HepG2 (cell line): Measurements from ENCODE around the gene CABLES1. TPM values are rescaled to one million over a fixed set of nuclear protein-coding genes. Genes with fewer than 3 reads are reported as not detected.

ENCODE experiments used
- ATAC-seq: fragments of 200-7000 bp; cut with Tn5 transposase; 3 replicates; pipeline ENCODE4 v1.9.1; 2020; ENCODE audit warnings: mild to moderate bottlenecking, moderate library complexity
- BruUV-seq: library from RNA; stranded (reverse); fragments of 400-500 nt; replicated peaks from 2 replicates; lab custom pipeline; 2021; lab: Mats Ljungman, UMichigan
- CTCF ChIA-PET: fragments of 300-600 bp; formaldehyde crosslinking; extraction: SDS; loops from one replicate; lab custom pipeline; 2021; ENCODE audit warnings: low total read pairs, inconsistent platforms, low intra/inter-chr PET ratio; lab: Yijun Ruan, JAX
- POLR2A ChIA-PET: fragments of 350-600 bp; sonication (Branson Sonifier 250); formaldehyde crosslinking; loops from one replicate; lab custom pipeline; 2020; ENCODE audit warnings: antibody characterized with exemption, inconsistent platforms; lab: Yijun Ruan, JAX
- DNase-seq: peaks from one replicate; pipeline ENCODE4 v3.0.0-alpha.2; 2015; ENCODE audit warnings: low spot score
- FAIRE-seq: peaks from 3 replicates; lab custom pipeline; 2011; peaks lifted over from hg19 to GRCh38; lab: Jason Lieb, UNC
- H2AFZ ChIP-seq: one replicate; pipeline ENCODE4 v1.6.1; 2011; ENCODE audit warnings: low read length, inconsistent platforms
- H3K27ac ChIP-seq: fragments of 300-600 bp; 3 replicates; pipeline ENCODE4 v1.8.0; 2011; ENCODE audit warnings: mixed run types, mild to moderate bottlenecking, mixed read lengths, low read length, inconsistent platforms; ENCODE audit not compliant: insufficient read depth; ENCODE audit errors: extremely low read length
- H3K27me3 ChIP-seq, 2 experiments: fragments of 200-600 bp in 1 of 2; 2 replicates in 1 of 2; 3 replicates in 1 of 2; pipeline versions ENCODE4 v1.6.0 to v1.8.0; 2011; ENCODE audit warnings: low read length in 2 of 2, mild to moderate bottlenecking in 2 of 2, moderate library complexity in 2 of 2, inconsistent platforms in 1 of 2; ENCODE audit not compliant: insufficient read depth in 2 of 2, control insufficient read depth in 1 of 2
- H3K36me3 ChIP-seq, 2 experiments: fragments of 200-600 bp in 1 of 2; replicated peaks in 1 of 2; 2 replicates in 1 of 2; 3 replicates in 1 of 2; pipeline versions ENCODE4 v1.5.1 to v1.8.0; 2011; ENCODE audit warnings: low read length in 2 of 2, inconsistent platforms in 1 of 2; ENCODE audit not compliant: insufficient read depth in 2 of 2, control insufficient read depth in 1 of 2
- H3K4me1 ChIP-seq: 2 replicates; pipeline ENCODE4 v1.5.1; 2012; ENCODE audit warnings: low read length, inconsistent platforms; ENCODE audit not compliant: insufficient read depth
- H3K4me2 ChIP-seq: 2 replicates; pipeline ENCODE4 v1.6.0; 2011; ENCODE audit warnings: low read depth, low read length, inconsistent platforms
- H3K4me3 ChIP-seq, 3 experiments: fragments of 200-600 bp in 1 of 3; sonication (generic), shearing (Covaris generic) in 1 of 3; replicated peaks in 1 of 3; 2 replicates each; pipeline ENCODE4 v1.5.1; 2011 to 2016; ENCODE audit warnings: low read length in 3 of 3, inconsistent platforms in 2 of 3, low read depth in 2 of 3, mild to moderate bottlenecking in 2 of 3, control low read depth in 1 of 3, mixed read lengths in 1 of 3; ENCODE audit not compliant: insufficient read depth in 1 of 3
- H3K79me2 ChIP-seq: one replicate; pipeline ENCODE4 v1.6.1; 2011; ENCODE audit warnings: low read length, inconsistent platforms; ENCODE audit not compliant: insufficient read depth
- H3K9ac ChIP-seq: 2 replicates; pipeline ENCODE4 v1.6.0; 2011; ENCODE audit warnings: mild to moderate bottlenecking, low read depth, low read length, inconsistent platforms; ENCODE audit not compliant: insufficient read depth
- H3K9me3 ChIP-seq: 2 replicates; pipeline ENCODE4 v1.5.1; 2012; ENCODE audit warnings: mild to moderate bottlenecking, low read length
- H4K20me1 ChIP-seq: 2 replicates; pipeline ENCODE4 v1.6.0; 2011; ENCODE audit warnings: inconsistent platforms, mild to moderate bottlenecking, low read length, moderate library complexity; ENCODE audit not compliant: insufficient read depth
- CEBPB ChIP-seq: IDR thresholded peaks from 2 replicates; pipeline ENCODE4 v1.6.1; 2011; ENCODE audit warnings: low read depth, low read length, improper control_type of control experiment, borderline replicate concordance
- ETV5 ChIP-seq: IDR thresholded peaks from 2 replicates; pipeline ENCODE4 v1.6.1; 2018; ENCODE audit warnings: missing biosample characterization, missing genetic modification reagents, inconsistent platforms, borderline replicate concordance
- HHEX ChIP-seq: IDR thresholded peaks from 2 replicates; pipeline ENCODE4 v1.6.1; 2016; ENCODE audit warnings: control low read depth
- HNF4G ChIP-seq, 2 experiments: sonication (generic) in 1 of 2; formaldehyde crosslinking in 1 of 2; IDR thresholded peaks; 2 replicates each; pipeline versions ENCODE4 v1.4.0 to v1.6.1; 2011 to 2020; ENCODE audit warnings: borderline replicate concordance in 2 of 2, low read depth in 2 of 2, mild to moderate bottlenecking in 2 of 2, low read length in 1 of 2, missing genetic modification reagents in 1 of 2, moderate library complexity in 1 of 2
- IKZF1 ChIP-seq: fragments of 450-650 bp; IDR thresholded peaks from 2 replicates; pipeline ENCODE4 v1.7.1; 2016
- TBL1XR1 ChIP-seq: fragments of 150-350 bp; IDR thresholded peaks from 2 replicates; pipeline ENCODE4 v1.6.1; 2014; ENCODE audit warnings: borderline replicate concordance, low read length; ENCODE audit not compliant: partially characterized antibody
- TEAD3 ChIP-seq: optimal IDR thresholded peaks from 2 replicates; pipeline ENCODE3; 2016; ENCODE audit warnings: borderline replicate concordance
- ZNF24 ChIP-seq: fragments of 450-650 bp; IDR thresholded peaks from 2 replicates; pipeline ENCODE4 v1.6.1; 2017; ENCODE audit warnings: antibody characterized with exemption, mild to moderate bottlenecking
- ZNF274 ChIP-seq: sonication (generic); formaldehyde crosslinking; IDR thresholded peaks from 2 replicates; pipeline ENCODE4 v1.5.1; 2020; ENCODE audit warnings: mild to moderate bottlenecking, missing genetic modification reagents
- WGBS: methylation state at CpG from one replicate; pipeline ENCODE4 v1.1.6; 2017; ENCODE audit warnings: low lambda C conversion rate; 5-methylcytosine and 5-hydroxymethylcytosine counted together
- in situ Hi-C: cut with HindIII; loops from 2 replicates; pipeline ENCODE4 v1.10.0; 2017; ENCODE audit warnings: low pct_unique_long_range_greater_than_20kb; ENCODE audit not compliant: extremely low pct_ligation_motif_present
- intact Hi-C: fragments of 100-400 bp; cut with micrococcal nuclease; formaldehyde crosslinking; loops from one replicate; pipeline ENCODE4 v1.10.0; 2022; ENCODE audit not compliant: unreplicated experiment
- polyA plus RNA-seq, 8 experiments: library from polyadenylated mRNA; depleted of rRNA in 3 of 8; stranded (reverse) in 7 of 8; unstranded in 1 of 8; fragments of >200 nt; fragmentation: Illumina TruSeq in 4 of 8; extraction: Trizol in 4 of 8; gene quantifications; 2 replicates each; pipeline versions ENCODE4 v1.2.1 to v1.2.3, GENCODE V29; 2011 to 2016; ENCODE audit warnings: low read depth in 4 of 8, missing spikeins in 1 of 8, mixed read lengths in 1 of 8; ENCODE audit not compliant: insufficient read depth in 1 of 8
- total RNA-seq, 5 experiments: library from RNA; depleted of rRNA; stranded (reverse); fragments of >200 nt; fragmentation: Illumina TruSeq; extraction: Trizol; gene quantifications; 2 replicates each; pipeline ENCODE4 v1.2.3, GENCODE V29; 2016; ENCODE audit warnings: low read depth in 1 of 5
- TF ChIP-seq, protein P1 (sequence below): sonication (generic); formaldehyde crosslinking; IDR thresholded peaks from 2 replicates; pipeline ENCODE4 v1.4.0; 2020; ENCODE audit warnings: mild to moderate bottlenecking, missing genetic modification reagents
- TF ChIP-seq, protein P2 (sequence below): sonication (generic); formaldehyde crosslinking; IDR thresholded peaks from 2 replicates; pipeline ENCODE4 v1.4.0; 2020; ENCODE audit warnings: missing genetic modification reagents

Gene CABLES1
- total and polyA plus RNA-seq, 2 of the 13 experiments (the other 11 are each of a cell fraction or from before 2014, with no cell fraction given), result 14.7 to 25.8 TPM

DNA sequence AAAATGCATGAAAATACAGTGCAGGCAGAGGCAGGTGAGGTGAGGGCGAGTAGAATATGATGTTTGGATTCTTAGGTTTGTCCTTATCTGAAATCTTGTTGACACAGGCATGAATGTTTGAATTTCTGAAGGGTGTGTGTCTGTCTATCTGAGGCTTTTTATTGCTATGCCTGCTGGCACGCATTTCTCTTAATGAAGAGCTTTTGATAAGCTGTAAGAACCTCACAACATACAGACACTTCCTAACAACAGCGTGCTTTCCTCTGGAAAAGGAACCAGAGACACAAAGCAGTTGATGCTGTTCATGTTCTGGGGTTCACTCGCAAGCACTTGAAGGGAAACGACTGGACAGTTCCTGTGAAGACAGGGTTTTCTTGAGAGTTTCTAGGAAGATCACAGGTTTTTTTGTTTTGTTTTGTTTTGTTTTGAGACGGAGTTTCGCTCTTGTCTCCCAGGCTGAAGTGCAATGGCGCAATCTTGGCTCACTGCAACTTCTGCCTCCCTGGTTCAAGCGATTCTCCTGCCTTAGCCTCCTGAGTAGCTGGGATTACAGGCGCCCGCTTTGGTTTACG is 33.3 kb upstream of the CABLES1 start (continued):
- TF ChIP-seq CEBPB (0 out of 2 replicates have a peak, but pooled peaks have one; percentile 7), HNF4G (IDR thresholded peaks at IDR 0.05; ENCODE audit: borderline replicate concordance, low read depth, low read length) (no peak), HNF4G (CRISPR knock-in tag; IDR thresholded peaks at IDR 0.05; ENCODE audit: borderline replicate concordance, low read depth) (no peak), IKZF1 (no peak), HHEX (no peak)
- TF ChIP-seq, protein P1, sequence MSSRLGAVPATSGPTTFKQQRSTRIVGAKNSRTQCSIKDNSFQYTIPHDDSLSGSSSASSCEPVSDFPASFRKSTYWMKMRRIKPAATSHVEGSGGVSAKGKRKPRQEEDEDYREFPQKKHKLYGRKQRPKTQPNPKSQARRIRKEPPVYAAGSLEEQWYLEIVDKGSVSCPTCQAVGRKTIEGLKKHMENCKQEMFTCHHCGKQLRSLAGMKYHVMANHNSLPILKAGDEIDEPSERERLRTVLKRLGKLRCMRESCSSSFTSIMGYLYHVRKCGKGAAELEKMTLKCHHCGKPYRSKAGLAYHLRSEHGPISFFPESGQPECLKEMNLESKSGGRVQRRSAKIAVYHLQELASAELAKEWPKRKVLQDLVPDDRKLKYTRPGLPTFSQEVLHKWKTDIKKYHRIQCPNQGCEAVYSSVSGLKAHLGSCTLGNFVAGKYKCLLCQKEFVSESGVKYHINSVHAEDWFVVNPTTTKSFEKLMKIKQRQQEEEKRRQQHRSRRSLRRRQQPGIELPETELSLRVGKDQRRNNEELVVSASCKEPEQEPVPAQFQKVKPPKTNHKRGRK (CRISPR knock-in tag), result no peak

DNA sequence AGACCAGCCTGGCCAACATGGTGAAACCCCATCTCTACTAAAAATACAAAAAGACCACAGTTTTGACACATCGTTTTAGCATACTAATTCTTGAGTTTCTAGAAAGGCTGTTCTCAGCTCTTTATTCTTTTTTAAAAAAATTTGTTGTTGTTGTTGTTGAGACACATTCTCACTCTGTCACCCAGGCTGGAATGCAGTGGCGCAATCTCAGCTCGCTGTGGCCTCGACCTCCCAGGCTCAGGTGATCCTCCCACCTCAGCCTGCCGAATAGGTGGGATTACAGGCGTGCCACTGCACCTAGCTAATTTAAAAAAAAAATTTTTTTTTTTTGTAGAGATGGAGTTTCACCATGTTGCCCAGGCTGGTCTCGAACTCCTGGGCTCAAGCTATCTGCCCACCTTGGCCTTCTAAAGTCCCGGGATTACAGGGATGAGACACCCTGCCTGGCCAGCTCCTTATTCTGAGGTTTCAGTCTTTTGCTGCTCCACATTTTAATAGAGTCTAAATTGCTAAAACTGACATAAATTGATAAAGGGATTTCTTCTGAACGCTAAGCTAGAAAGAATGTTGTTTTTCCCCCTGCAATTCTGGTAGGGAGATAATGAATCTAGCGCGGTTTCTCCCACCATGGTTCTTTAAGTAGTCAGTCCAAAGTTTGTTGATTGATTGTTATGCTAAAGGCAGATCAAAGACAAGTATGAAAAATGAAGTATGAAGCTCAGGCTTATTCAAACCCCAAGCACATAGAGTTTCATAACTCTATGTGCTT is 32.6 kb upstream of the CABLES1 start:
- H3K27me3 ChIP-seq, result 0 out of 5 replicates have a peak, but pooled peaks cover 0 to 3% of the 10 kb centered on the region in 2 experiments
- ATAC-seq (no peak), DNase-seq (no peak), FAIRE-seq (no peak)
- H3K4me3 ChIP-seq, result no peak overlapping the region
- CTCF ChIA-PET, result no interaction called here
- H3K27ac ChIP-seq, result no peak overlapping the region
- peak; percentile 56; the same call in 1 of the 2 replicates for TF ChIP-seq CEBPB
- TF ChIP-seq ZNF24, result no peak
- no peak for TF ChIP-seq ZNF274
- no peak for TF ChIP-seq ETV5
- TF ChIP-seq, protein P2, sequence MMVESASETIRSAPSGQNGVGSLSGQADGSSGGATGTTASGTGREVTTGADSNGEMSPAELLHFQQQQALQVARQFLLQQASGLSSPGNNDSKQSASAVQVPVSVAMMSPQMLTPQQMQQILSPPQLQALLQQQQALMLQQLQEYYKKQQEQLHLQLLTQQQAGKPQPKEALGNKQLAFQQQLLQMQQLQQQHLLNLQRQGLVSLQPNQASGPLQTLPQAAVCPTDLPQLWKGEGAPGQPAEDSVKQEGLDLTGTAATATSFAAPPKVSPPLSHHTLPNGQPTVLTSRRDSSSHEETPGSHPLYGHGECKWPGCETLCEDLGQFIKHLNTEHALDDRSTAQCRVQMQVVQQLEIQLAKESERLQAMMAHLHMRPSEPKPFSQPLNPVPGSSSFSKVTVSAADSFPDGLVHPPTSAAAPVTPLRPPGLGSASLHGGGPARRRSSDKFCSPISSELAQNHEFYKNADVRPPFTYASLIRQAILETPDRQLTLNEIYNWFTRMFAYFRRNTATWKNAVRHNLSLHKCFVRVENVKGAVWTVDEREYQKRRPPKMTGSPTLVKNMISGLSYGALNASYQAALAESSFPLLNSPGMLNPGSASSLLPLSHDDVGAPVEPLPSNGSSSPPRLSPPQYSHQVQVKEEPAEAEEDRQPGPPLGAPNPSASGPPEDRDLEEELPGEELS (CRISPR knock-in tag), result 0 out of 2 replicates have a peak, but pooled peaks have one; percentile 31
- no peak for TF ChIP-seq TBL1XR1
- peak; percentile 81 for TF ChIP-seq TEAD3 (CRISPR knock-in tag)
- BruUV-seq, result no TSS peak
- no peak overlapping the region for H3K4me2 ChIP-seq
- H3K4me1 ChIP-seq, result peaks cover 70% of the 10 kb centered on the region
- H3K79me2 ChIP-seq, result no peaks in the 10 kb centered on the region
- no peaks in the 10 kb centered on the region for H3K9me3 ChIP-seq
- WGBS, result 59% methylated on average over 11 of the region's 11 CpGs
- no peaks in the 10 kb centered on the region for H3K36me3 ChIP-seq
- H3K9ac ChIP-seq, result no peak overlapping the region
- H2AFZ ChIP-seq, result no peak overlapping the region
- POLR2A ChIA-PET, result interaction anchor here (2.0 kb wide), 1 partner anchor 31 kb away, joined by 8 read pairs; no protein-coding TSS in a partner anchor
- in situ Hi-C loops, result no loop called here
- H4K20me1 ChIP-seq, result no peaks in the 10 kb centered on the region
- intact Hi-C loops, result no loop called here
